Mononuclear cell (primary cell): ENCODE data around the gene KRABD2. TPM values are rescaled to one million over a fixed set of nuclear protein-coding genes. Genes with fewer than 3 reads are reported as not detected.

Experiments
- H3K27me3 ChIP-seq: 2 replicates; pipeline ENCODE4 v1.6.0; 2011; ENCODE audit warnings: low read length, control low read depth; ENCODE audit not compliant: insufficient read depth
- H3K4me1 ChIP-seq: 2 replicates; pipeline ENCODE4 v1.5.1; 2011; ENCODE audit warnings: mild to moderate bottlenecking, low read length, control low read depth; ENCODE audit not compliant: insufficient read depth
- H3K4me3 ChIP-seq: 2 replicates; pipeline ENCODE4 v1.5.1; 2011; ENCODE audit warnings: mild to moderate bottlenecking, low read length, moderate library complexity
- H3K9me3 ChIP-seq: 2 replicates; pipeline ENCODE4 v1.5.1; 2011; ENCODE audit warnings: low read depth, mild to moderate bottlenecking, control low read depth, low read length
- total RNA-seq: library from RNA; depleted of rRNA; stranded (reverse); fragments of >200 nt; gene quantifications from one replicate; pipeline ENCODE4 v1.2.3, GENCODE V29; 2012

KRABD2 gene

DNA sequence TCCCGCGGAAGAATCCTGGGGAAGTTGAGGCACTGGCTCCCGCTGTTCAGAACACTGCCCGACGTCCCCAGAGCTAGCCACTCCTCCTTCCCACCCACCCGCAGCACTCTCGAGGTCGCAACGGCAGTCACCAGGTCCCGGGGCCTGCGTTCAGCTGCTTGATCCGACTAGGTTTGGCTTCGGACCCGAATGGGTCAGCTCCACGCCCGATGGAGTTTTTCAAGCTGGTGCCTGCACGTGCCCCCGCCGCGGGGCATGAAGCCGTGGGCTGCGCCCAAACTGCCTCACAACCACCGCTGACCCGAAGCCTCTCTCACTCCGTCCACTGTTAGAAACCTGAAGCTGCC lies 49.2 kb downstream of the KRABD2 start:
- no peaks in the 10 kb centered on the region for H3K9me3 ChIP-seq
- peaks cover 16% of the 10 kb centered on the region for H3K4me1 ChIP-seq
- H3K27me3 ChIP-seq: peaks cover 28% of the 10 kb centered on the region
- no peak overlapping the region for H3K4me3 ChIP-seq

Other genes with a start within 250 kb of the KRABD2 start
- 250 TPM for gene PER1, start 224.3 kb downstream of the KRABD2 start, total RNA-seq
- 40.3 TPM for gene VAMP2, start 213.8 kb downstream of the KRABD2 start, total RNA-seq
- 221 TPM for gene TMEM107, start 200.3 kb downstream of the KRABD2 start, total RNA-seq
- 9.2 TPM for gene BORCS6, start 186.5 kb downstream of the KRABD2 start, total RNA-seq
- gene AURKB, start 166.1 kb downstream of the KRABD2 start, total RNA-seq: 1.5 TPM
- 61.2 TPM for gene CTC1, start 128.6 kb downstream of the KRABD2 start, total RNA-seq
- 6.0 TPM for gene PFAS, start 127.4 kb downstream of the KRABD2 start, total RNA-seq
- gene RANGRF, start 88.0 kb downstream of the KRABD2 start, total RNA-seq: 5.1 TPM
- gene SLC25A35, start 81.3 kb downstream of the KRABD2 start, total RNA-seq: 0.42 TPM
- not detected for gene ARHGEF15, start 66.5 kb downstream of the KRABD2 start, total RNA-seq
- not detected for gene ODF4, start 36.9 kb downstream of the KRABD2 start, total RNA-seq
- 6,688 TPM for gene RPL26, start 6.5 kb upstream of the KRABD2 start, total RNA-seq
- gene RNF222, start 21.1 kb upstream of the KRABD2 start, total RNA-seq: 0.73 TPM
- 156 TPM for gene NDEL1, start 59.2 kb upstream of the KRABD2 start, total RNA-seq